ENCODE results near the gene ASIC2. TPM values are rescaled to one million over a fixed set of nuclear protein-coding genes. Genes with fewer than 3 reads are reported as not detected.

ASIC2 gene
- total RNA-seq, 1 donor from 2014 or later: not detected

- H3K36me3 ChIP-seq: no peaks in the 10 kb centered on the region
- H3K27me3 ChIP-seq: no peaks in the 10 kb centered on the region
- H3K4me3 ChIP-seq: no peak overlapping the region
- intact Hi-C loops (cut with DNase I): no loop called here
- no peak overlapping the region for H3K27ac ChIP-seq
- H3K4me1 ChIP-seq: no peaks in the 10 kb centered on the region
- TF ChIP-seq POLR2AphosphoS5 (IDR thresholded peaks at IDR 0.05; ENCODE audit: insufficient read depth in 1 of 2, low read depth in 1 of 2): no peak
- TF ChIP-seq POLR2A (IDR thresholded peaks at IDR 0.05): no peak
- TF ChIP-seq CTCF (IDR thresholded peaks at IDR 0.05): no peak
- no peaks in the 10 kb centered on the region for H3K9me3 ChIP-seq
- DNase-seq (ENCODE audit: extremely low spot score in 2 of 2): no peak
These were observed 30.6 kb downstream of the ASIC2 start for GRCh38 chr17:33262266-33263123.

DNA sequence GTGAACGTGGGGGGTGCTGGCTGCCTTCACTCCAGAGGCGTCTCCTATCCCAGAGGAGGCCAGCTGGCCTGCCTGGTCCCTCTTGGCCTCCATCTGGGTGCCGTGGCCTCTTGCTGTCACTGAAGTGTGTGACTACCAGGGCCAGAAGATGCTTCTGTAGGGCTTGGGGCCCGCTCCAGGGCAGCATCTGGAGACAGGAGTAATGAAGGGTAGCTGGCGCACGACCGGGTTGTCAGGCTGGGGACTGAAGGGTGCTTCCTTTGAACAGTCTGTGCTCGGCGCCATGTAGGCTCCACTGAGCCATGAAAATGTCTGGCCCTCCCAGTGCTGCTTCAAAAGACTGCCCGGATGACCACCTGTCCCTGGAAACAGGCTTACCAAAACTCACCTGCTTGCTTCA lies 31.3 kb downstream of the ASIC2 start:
- Histone ChIP-seq H3K4me3 (no peak overlapping the region), H3K9me3 (no peaks in the 10 kb centered on the region), H3K36me3 (no peaks in the 10 kb centered on the region), H3K4me1 (no peaks in the 10 kb centered on the region), H3K27me3 (no peaks in the 10 kb centered on the region), H3K27ac (no peak overlapping the region)
- TF ChIP-seq POLR2A (IDR thresholded peaks at IDR 0.05) (no peak), POLR2AphosphoS5 (IDR thresholded peaks at IDR 0.05; ENCODE audit: insufficient read depth in 1 of 2, low read depth in 1 of 2) (no peak), CTCF (IDR thresholded peaks at IDR 0.05) (no peak)
- intact Hi-C loops (cut with DNase I): no loop called here
- no peak for DNase-seq (ENCODE audit: extremely low spot score in 2 of 2)

DNA sequence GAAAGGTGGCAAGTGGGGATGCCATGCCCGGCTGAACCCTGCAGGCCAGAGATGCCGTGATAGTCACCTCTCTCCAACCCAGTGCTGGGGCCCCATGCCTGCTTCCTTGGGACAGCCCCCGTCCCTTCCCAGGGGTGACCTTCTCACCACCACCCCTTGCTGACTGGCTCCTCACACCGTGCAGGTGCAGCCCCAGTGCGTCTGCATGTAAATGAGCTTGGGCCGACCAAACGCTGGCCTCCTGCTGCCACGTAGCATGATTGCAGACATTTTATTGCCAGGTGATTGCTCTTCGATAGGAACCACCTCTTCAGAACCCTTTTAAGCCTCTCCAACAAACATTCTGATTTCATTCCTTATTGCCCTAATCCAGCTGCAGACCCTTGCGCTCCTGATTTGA lies 32.5 kb downstream of the ASIC2 start:
- DNase-seq (ENCODE audit: extremely low spot score in 2 of 2): no peak
- Histone ChIP-seq H3K27me3 (no peaks in the 10 kb centered on the region), H3K4me1 (no peaks in the 10 kb centered on the region), H3K36me3 (no peaks in the 10 kb centered on the region), H3K4me3 (no peak overlapping the region), H3K27ac (no peak overlapping the region), H3K9me3 (no peaks in the 10 kb centered on the region)
- TF ChIP-seq POLR2A (IDR thresholded peaks at IDR 0.05) (no peak), CTCF (IDR thresholded peaks at IDR 0.05) (no peak), POLR2AphosphoS5 (IDR thresholded peaks at IDR 0.05; ENCODE audit: insufficient read depth in 1 of 2, low read depth in 1 of 2) (no peak)
- intact Hi-C loops (cut with DNase I): no loop called here

DNA sequence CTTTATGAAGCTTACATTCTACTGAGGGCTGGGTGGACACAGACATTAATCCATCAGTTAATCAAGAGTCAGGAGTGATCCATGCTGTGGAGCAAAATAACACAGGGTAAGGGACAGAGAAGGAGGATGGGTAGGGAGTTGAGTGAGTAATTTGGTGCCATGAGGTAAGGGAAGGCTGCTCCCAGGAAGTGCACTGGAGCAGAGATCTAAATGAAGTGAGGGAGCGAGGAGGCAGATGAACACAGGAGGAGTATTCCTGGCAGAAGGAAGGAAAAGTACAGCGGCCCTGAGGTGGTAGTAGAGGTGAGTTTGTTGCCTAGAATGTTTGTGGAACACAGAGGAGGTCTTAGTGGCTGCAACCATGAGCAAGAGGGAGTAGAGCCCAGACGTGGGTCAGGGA lies 34.8 kb downstream of the ASIC2 start:
- Histone ChIP-seq H3K4me3 (no peak overlapping the region), H3K9me3 (no peaks in the 10 kb centered on the region), H3K4me1 (no peaks in the 10 kb centered on the region), H3K27ac (no peak overlapping the region), H3K36me3 (no peaks in the 10 kb centered on the region), H3K27me3 (no peaks in the 10 kb centered on the region)
- TF ChIP-seq POLR2AphosphoS5 (IDR thresholded peaks at IDR 0.05; ENCODE audit: insufficient read depth in 1 of 2, low read depth in 1 of 2): no peak
- no peak for TF ChIP-seq CTCF (IDR thresholded peaks at IDR 0.05)
- TF ChIP-seq POLR2A (IDR thresholded peaks at IDR 0.05): no peak
- no peak for DNase-seq (ENCODE audit: extremely low spot score in 2 of 2)
- intact Hi-C loops (cut with DNase I): no loop called here

DNA sequence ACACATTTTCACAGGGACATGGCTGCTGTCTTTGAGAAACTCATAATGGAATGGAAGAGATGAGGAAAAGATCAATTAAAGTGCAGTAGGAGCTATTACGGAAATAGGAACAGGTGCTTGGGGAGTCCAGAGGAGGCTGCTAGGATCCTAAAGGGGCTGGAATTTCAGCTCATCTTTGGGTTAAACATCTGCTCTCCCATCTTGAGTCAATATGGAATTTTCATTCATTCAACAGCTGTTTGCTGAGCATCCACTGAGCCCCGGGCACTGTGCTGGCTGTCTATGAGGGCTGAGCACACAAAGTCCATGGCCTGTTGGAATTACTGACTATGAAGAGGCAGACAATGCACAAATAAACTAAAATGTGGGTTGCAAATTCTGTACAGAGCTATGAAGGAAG lies 47.9 kb downstream of the ASIC2 start:
- H3K36me3 ChIP-seq: no peaks in the 10 kb centered on the region
- intact Hi-C loops (cut with DNase I): no loop called here
- no peak overlapping the region for H3K27ac ChIP-seq
- no peak overlapping the region for H3K4me3 ChIP-seq
- no peaks in the 10 kb centered on the region for H3K9me3 ChIP-seq
- no peaks in the 10 kb centered on the region for H3K27me3 ChIP-seq
- no peak for DNase-seq (ENCODE audit: extremely low spot score in 2 of 2)
- no peaks in the 10 kb centered on the region for H3K4me1 ChIP-seq
- TF ChIP-seq POLR2A (IDR thresholded peaks at IDR 0.05): no peak
- no peak for TF ChIP-seq CTCF (IDR thresholded peaks at IDR 0.05)
- no peak for TF ChIP-seq POLR2AphosphoS5 (IDR thresholded peaks at IDR 0.05; ENCODE audit: insufficient read depth in 1 of 2, low read depth in 1 of 2)

All from vagina (tissue), 2 donors.